Endothelial cell of umbilical vein (primary cell): Measurements from ENCODE around the gene CLIC1. TPM values are rescaled to one million over a fixed set of nuclear protein-coding genes. Genes with fewer than 3 reads are reported as not detected.

Experiments
- BruUV-seq: library from RNA; stranded (reverse); fragments of 400-500 nt; replicated peaks from 2 replicates; lab custom pipeline; 2021; lab: Mats Ljungman, UMichigan
- CTCF ChIA-PET: fragments of 300-600, 350-600 bp; sonication (Branson Sonifier 250); formaldehyde crosslinking; loops from one replicate; lab custom pipeline; 2021; ENCODE audit warnings: antibody characterized with exemption, inconsistent platforms; lab: Charles Lee
- POLR2A ChIA-PET: fragments of 300-600, 350-600 bp; sonication (Branson Sonifier 250); formaldehyde crosslinking; loops from one replicate; lab custom pipeline; 2021; ENCODE audit warnings: antibody characterized with exemption, inconsistent platforms; lab: Charles Lee
- DNase-seq: peaks from one replicate; pipeline ENCODE4 v3.0.0-alpha.2; 2011; ENCODE audit warnings: low read depth, low spot score
- FAIRE-seq: peaks from 2 replicates; lab custom pipeline; 2011; peaks lifted over from hg19 to GRCh38; lab: Jason Lieb, UNC
- H2AFZ ChIP-seq: 2 replicates; pipeline ENCODE4 v1.6.0; 2012; ENCODE audit warnings: low read depth, low read length, control low read depth, inconsistent platforms
- H3K27ac ChIP-seq: 2 replicates; pipeline ENCODE4 v1.5.1; 2011; ENCODE audit warnings: low read depth, mild to moderate bottlenecking, control low read depth, low read length, moderate library complexity; ENCODE audit not compliant: insufficient read depth
- H3K27me3 ChIP-seq, 2 experiments: 2 replicates each; pipeline versions ENCODE4 v1.6.0 to v1.6.1; 2011; ENCODE audit warnings: low read length in 2 of 2, mixed read lengths in 1 of 2; ENCODE audit not compliant: control insufficient read depth in 2 of 2, insufficient read depth in 2 of 2
- H3K36me3 ChIP-seq, 2 experiments: 2 replicates in 1 of 2; 3 replicates in 1 of 2; pipeline ENCODE4 v1.5.1; 2011; ENCODE audit warnings: low read length in 2 of 2, mild to moderate bottlenecking in 1 of 2, moderate library complexity in 1 of 2; ENCODE audit not compliant: control insufficient read depth in 2 of 2, insufficient read depth in 2 of 2; ENCODE audit errors: extremely low read depth in 1 of 2
- H3K4me1 ChIP-seq: 3 replicates; pipeline ENCODE4 v1.5.1; 2011; ENCODE audit warnings: mild to moderate bottlenecking, low read length; ENCODE audit not compliant: control insufficient read depth, insufficient read depth; ENCODE audit errors: extremely low read depth
- H3K4me2 ChIP-seq: 2 replicates; pipeline ENCODE4 v1.6.1; 2011; ENCODE audit warnings: low read length, control low read depth, mixed read lengths; ENCODE audit not compliant: insufficient read depth
- H3K4me3 ChIP-seq, 3 experiments: fragments of 200-600 bp in 1 of 3; sonication (generic), shearing (Covaris generic) in 1 of 3; replicated peaks in 1 of 3; 2 replicates each; pipeline ENCODE4 v1.5.1; 2011 to 2016; ENCODE audit warnings: control low read depth in 3 of 3, low read length in 3 of 3, mild to moderate bottlenecking in 2 of 3, inconsistent platforms in 1 of 3, low read depth in 1 of 3, moderate library complexity in 1 of 3; ENCODE audit not compliant: insufficient read depth in 1 of 3
- H3K79me2 ChIP-seq: 2 replicates; pipeline ENCODE4 v1.6.0; 2012; ENCODE audit warnings: low read length, inconsistent platforms; ENCODE audit not compliant: control insufficient read depth, insufficient read depth
- H3K9ac ChIP-seq: replicated peaks from 2 replicates; pipeline ENCODE3; 2011; ENCODE audit warnings: low read length, control low read depth; ENCODE audit not compliant: insufficient read depth; ENCODE audit errors: extremely low read depth
- H3K9me1 ChIP-seq: replicated peaks from 3 replicates; pipeline ENCODE4 v1.6.0; 2011; ENCODE audit warnings: mild to moderate bottlenecking, low read length; ENCODE audit not compliant: control insufficient read depth, insufficient read depth; ENCODE audit errors: extremely low read depth
- H3K9me3 ChIP-seq: replicated peaks from 2 replicates; pipeline ENCODE4 v1.5.1; 2012; ENCODE audit warnings: low read length, inconsistent platforms; ENCODE audit not compliant: control insufficient read depth, insufficient read depth
- H4K20me1 ChIP-seq: replicated peaks from 2 replicates; pipeline ENCODE3; 2011; ENCODE audit warnings: mild to moderate bottlenecking, low read length; ENCODE audit not compliant: control insufficient read depth, insufficient read depth; ENCODE audit errors: extremely low read depth
- CTCF ChIP-seq, 2 donors: IDR thresholded peaks; 1 replicate in 1 of 2; 2 replicates in 1 of 2; pipeline ENCODE4 v1.5.1; 2011; ENCODE audit warnings: low read length in 2 of 2, mild to moderate bottlenecking in 2 of 2, moderate library complexity in 2 of 2, control low read depth in 1 of 2, inconsistent platforms in 1 of 2, low read depth in 1 of 2; ENCODE audit not compliant: insufficient read depth in 1 of 2; ENCODE audit errors: extremely low read depth in 1 of 2
- EZH2 ChIP-seq: IDR thresholded peaks from 2 replicates; pipeline ENCODE4 v1.6.1; 2012; ENCODE audit warnings: borderline replicate concordance, low read depth, mild to moderate bottlenecking, moderate library complexity, low read length, inconsistent platforms; ENCODE audit not compliant: severe bottlenecking
- FOS ChIP-seq: IDR thresholded peaks from 2 replicates; pipeline ENCODE4 v1.6.1; 2011; ENCODE audit warnings: mild to moderate bottlenecking, low read length, moderate library complexity, borderline replicate concordance; ENCODE audit not compliant: insufficient read depth
- GATA2 ChIP-seq: IDR thresholded peaks from 2 replicates; pipeline ENCODE4 v1.7.0; 2011; ENCODE audit warnings: low read depth, mild to moderate bottlenecking, moderate library complexity, mixed read lengths, low read length; ENCODE audit not compliant: insufficient read length, insufficient read depth
- JUN ChIP-seq: IDR thresholded peaks from 2 replicates; pipeline ENCODE4 v1.6.1; 2011; ENCODE audit warnings: borderline replicate concordance, low read depth; ENCODE audit not compliant: insufficient read length, insufficient read depth
- MAX ChIP-seq: IDR thresholded peaks from 2 replicates; pipeline ENCODE4 v1.6.1; 2011; ENCODE audit not compliant: insufficient read depth, insufficient read length
- MYC ChIP-seq: IDR thresholded peaks from one replicate; pipeline ENCODE4 v1.6.1; 2011; ENCODE audit warnings: mild to moderate bottlenecking, low read depth, low read length
- POLR2A ChIP-seq: IDR thresholded peaks from 2 replicates; pipeline ENCODE4 v1.6.1; 2012; ENCODE audit warnings: low read depth, mild to moderate bottlenecking, control low read depth, low read length
- POLR2AphosphoS5 ChIP-seq: IDR thresholded peaks from 2 replicates; pipeline ENCODE4 v1.6.1; 2012; ENCODE audit warnings: low read depth, mild to moderate bottlenecking, control low read depth, low read length, moderate library complexity; ENCODE audit not compliant: insufficient read depth
- dilution Hi-C: fragments of 300-500 bp; cut with MboI; formaldehyde crosslinking; loops from one replicate; pipeline ENCODE4 v1.15.0; 2019; ENCODE audit warnings: low sequenced_read_pairs; ENCODE audit not compliant: extremely low pct_ligation_motif_present
- intact Hi-C: fragments of 100-400 bp; cut with micrococcal nuclease; formaldehyde crosslinking; loops from one replicate; pipeline ENCODE4 v1.10.0; 2022
- polyA plus RNA-seq, 4 experiments: library from polyadenylated mRNA; depleted of rRNA in 3 of 4; stranded (reverse) in 3 of 4; unstranded in 1 of 4; fragments of >200 nt; gene quantifications; 2 replicates each; pipeline versions ENCODE4 v1.2.1 to v1.2.3, GENCODE V29; 2011 to 2012; ENCODE audit warnings: missing spikeins in 1 of 4
- total RNA-seq: library from RNA; stranded (reverse); gene quantifications from 2 replicates; pipeline ENCODE4 v1.2.3, GENCODE V29; 2021

Gene CLIC1
- total and polyA plus RNA-seq, 2 donors (not counting 3 experiments of a cell fraction or from before 2014, with no cell fraction given): 543 to 578 TPM

- no peaks in the 10 kb centered on the region for H3K27me3 ChIP-seq
- no peaks in the 10 kb centered on the region for H3K4me1 ChIP-seq
- H3K36me3 ChIP-seq: peaks cover 2% of the 10 kb centered on the region in 2 experiments
- peak within 1 kb of the TSS; percentile 2 for H3K27ac ChIP-seq
- no peak for DNase-seq
- H3K4me3 ChIP-seq: no peak within 1 kb of the TSS
- intact Hi-C loops (no loop called here), dilution Hi-C loops (no loop called here)
- H4K20me1 ChIP-seq: no peaks in the 10 kb centered on the region
- CTCF ChIA-PET: no interaction called here
- FAIRE-seq: no peak
- H3K9me3 ChIP-seq: no peaks in the 10 kb centered on the region
- no peak for TF ChIP-seq POLR2A
- TF ChIP-seq FOS: no peak
- TF ChIP-seq GATA2: no peak
- TF ChIP-seq CTCF (IDR thresholded peaks at IDR 0.05; ENCODE audit: extremely low read depth in 1 of 2, insufficient read depth in 1 of 2, low read depth in 1 of 2, low read length in 2 of 2): no peak
- no peak for TF ChIP-seq MAX
- no peak for TF ChIP-seq EZH2
- TF ChIP-seq MYC: no peak
- no peak for TF ChIP-seq POLR2AphosphoS5
- TF ChIP-seq JUN: no peak
- H3K9ac ChIP-seq: no peak within 1 kb of the TSS
- POLR2A ChIA-PET: no interaction called here
- H2AFZ ChIP-seq: no peak within 1 kb of the TSS
- H3K79me2 ChIP-seq: no peaks in the 10 kb centered on the region
- BruUV-seq: TSS peak; percentile 12
- H3K9me1 ChIP-seq: no peaks in the 10 kb centered on the region
- H3K4me2 ChIP-seq: no peak within 1 kb of the TSS
Observed at GRCh38 chr6:31762356-31762755, 26.0 kb upstream of the CLIC1 start, which contains the start of gene SAPCD1. TSS of gene SAPCD1 (plus strand) at chr6:31762656. CDS start at chr6:31763055, 399 bp downstream.
